ENCODE data around the gene MINDY1.

MINDY1 gene

GRCh38 chr1:151006327-151007052 is at the start of gene MINDY1:
Gene MINDY1 (minus strand): TSS chr1:151006902. CDS start chr1:151002617, 4,285 bp downstream.
- DNase-seq, result peak; percentile 75 to 80

DNA sequence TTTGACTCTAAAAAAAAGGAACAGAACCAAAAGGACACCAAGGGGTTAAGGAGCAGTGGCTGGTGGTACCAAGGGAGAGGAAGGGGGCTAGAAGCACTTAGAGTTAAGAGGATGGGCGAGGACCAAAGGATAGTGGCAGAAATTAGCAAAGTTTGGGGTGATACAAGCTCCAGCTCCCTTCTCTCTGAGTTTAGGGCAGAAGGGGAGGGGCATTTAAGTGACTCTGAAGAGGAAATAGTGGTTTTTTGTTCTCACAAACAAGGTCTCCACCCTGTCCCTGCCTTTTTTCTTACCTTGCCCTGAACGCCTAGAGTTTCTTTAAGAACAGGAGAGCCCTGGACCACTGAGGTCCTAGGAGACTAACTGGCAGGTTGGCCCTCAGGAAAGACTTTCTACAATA is 49.4 kb upstream of the MINDY1 start:
- DNase-seq, result no peak

DNA sequence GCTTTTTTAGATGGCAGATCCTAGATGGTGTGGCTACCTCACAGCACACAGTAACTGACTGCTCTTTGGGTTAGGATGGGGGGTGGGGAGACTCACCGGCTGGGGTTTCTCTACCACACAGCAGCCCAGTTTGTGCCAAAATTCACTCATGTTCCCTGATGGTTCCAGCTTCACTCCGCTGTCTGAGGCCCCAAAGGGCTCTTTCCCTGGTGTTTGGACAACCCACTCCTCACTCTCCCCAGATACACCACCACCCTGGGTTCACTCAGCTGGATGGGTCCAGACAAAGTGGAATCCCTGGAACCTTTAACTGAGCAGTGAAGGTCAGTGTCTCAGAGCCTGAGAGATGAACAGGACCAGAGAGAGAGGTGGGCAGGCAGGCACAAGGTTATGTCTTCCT is 48.9 kb upstream of the MINDY1 start:
- no peak for DNase-seq

DNA sequence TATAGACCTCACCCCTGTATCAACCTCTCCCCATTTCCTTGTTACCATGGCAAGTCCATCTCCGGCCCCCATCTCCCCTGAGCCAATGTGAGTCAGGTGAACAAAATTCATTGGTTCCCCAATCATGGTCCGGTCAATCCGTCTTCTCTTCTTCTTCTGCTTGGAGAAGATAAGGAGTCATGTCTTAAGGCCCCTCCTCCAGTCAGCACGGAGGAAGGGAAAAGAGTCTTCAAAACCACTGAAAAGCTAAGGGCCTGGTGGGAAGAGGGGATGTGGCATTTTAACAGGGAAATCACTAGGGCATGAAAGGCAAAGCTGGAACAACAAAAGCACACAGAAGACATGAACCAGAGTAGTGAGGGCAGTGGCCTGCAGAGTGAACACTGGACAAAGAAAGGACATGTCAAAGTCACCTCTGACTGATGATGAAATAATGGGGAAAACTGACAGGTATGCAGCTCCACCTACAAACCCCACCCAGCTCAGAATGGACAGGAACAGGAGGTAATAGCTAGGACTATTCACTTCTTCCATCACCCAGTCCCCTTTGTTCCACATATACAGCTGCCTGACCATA is 48.4 kb upstream of the MINDY1 start:
- DNase-seq, result no peak

DNA sequence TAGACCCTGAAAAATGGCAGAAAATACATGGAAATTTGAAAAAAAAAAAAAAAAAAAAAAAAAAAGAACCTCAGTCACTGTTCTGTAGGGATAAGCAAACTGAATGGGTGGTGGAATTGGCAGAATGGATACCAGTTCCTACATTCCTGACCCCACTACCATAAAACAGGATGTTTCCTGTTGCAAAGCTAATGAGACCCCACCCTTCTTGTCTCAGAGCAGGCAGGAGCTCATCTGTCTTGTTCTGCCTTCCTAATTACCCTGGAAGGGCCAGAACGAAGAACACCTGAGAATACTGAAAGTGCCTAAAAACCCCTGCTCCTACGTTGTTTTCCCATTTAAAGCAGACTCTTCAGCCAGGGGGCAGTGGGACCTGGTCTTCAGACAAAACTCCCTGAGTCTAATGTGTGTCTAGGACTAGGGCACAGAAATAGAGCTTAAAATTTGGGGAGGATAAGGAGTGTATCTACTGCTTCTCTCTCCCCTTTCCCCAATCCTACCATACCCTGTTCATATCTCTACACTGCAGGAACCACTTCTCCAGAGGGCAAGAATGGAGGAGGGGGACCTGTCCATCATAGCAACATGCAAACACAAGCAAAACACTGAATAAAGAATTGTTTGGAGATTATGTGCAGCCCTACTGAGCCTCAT is 44.8 kb upstream of the MINDY1 start:
- DNase-seq, result no peak

DNA sequence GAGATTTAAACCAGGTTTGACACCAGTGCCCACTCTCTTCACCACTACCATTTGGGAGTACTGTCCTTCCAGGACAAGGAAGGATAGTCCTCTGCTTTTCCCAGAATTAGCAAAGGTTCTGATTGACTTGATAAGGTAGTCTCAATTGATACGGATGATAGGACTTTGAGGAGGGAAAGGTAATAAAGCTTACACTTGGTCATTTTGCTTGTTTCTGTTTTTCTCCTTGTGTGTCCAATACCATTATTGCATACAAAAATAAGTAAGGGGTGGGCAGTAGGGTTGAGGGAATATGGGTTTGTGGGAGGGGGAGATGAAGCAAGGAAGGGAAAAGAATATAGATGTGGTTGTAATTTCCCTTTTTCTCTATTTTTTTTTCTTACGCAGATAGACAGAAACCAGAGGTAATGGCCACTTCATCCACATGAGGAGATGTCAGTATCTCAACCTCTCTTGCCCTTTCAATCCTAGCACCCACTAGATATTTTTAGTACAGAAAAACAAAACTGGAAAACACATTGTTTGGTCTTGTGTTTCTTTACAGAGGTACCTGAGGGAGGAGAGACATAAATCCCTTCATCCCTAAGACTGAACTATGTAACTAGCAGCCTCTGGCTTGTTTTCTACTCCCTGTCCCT is 43.5 kb upstream of the MINDY1 start:
- DNase-seq, result no peak

DNA sequence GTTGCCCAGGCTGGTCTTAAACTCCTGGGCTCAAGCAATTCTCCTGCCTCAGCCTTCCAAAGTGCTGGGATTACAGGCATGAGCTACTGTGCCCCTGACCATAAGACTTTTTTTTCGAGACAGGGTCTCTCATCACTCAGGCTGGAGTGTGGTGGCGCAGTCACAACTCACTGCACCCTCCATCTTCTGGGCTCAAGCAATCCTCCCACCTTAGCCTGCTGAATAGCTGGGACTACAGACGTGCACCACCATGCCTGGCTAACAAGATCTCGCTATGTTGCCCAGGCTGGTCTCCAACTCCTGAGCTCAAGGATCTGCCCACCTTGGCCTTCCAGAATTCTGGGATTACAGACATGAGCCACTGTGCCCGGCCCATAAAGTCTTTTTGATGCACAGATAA is 42.8 kb upstream of the MINDY1 start:
- no peak for DNase-seq

GRCh38 chr1:151048645-151049032 is 41.9 kb upstream of the MINDY1 start:
- no peak for DNase-seq

DNA sequence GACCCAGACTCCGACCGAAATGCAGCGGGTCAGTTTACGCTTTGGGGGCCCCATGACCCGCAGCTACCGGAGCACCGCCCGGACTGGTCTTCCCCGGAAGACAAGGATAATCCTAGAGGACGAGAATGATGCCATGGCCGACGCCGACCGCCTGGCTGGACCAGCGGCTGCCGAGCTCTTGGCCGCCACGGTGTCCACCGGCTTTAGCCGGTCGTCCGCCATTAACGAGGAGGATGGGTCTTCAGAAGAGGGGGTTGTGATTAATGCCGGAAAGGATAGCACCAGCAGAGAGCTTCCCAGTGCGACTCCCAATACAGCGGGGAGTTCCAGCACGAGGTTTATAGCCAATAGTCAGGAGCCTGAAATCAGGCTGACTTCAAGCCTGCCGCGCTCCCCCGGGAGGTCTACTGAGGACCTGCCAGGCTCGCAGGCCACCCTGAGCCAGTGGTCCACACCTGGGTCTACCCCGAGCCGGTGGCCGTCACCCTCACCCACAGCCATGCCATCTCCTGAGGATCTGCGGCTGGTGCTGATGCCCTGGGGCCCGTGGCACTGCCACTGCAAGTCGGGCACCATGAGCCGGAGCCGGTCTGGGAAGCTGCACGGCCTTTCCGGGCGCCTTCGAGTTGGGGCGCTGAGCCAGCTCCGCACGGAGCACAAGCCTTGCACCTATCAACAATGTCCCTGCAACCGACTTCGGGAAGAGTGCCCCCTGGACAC is 41.4 kb upstream of the MINDY1 start:
- peak; percentile 32 to 67 for DNase-seq

DNA sequence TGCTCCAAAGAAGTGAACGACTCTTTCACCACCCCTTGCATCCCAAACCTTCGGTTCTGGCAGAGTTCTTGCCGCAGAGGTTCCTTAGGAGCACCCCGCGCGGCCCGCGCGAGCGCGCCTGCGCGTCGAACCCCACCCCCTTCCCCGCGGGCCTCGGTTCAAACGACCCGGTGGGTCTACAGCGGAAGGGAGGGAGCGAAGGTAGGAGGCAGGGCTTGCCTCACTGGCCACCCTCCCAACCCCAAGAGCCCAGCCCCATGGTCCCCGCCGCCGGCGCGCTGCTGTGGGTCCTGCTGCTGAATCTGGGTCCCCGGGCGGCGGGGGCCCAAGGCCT is 40.9 kb upstream of the MINDY1 start, which contains the start of gene C1orf56:
Gene C1orf56 (plus strand): TSS at position 161 of the 334 bp plus-strand sequence. CDS start 97 bp downstream, at position 258.
- DNase-seq, result peak; percentile 37 to 68

GRCh38 chr1:151043163-151043562 is 36.5 kb upstream of the MINDY1 start:
- no peak for DNase-seq

DNA sequence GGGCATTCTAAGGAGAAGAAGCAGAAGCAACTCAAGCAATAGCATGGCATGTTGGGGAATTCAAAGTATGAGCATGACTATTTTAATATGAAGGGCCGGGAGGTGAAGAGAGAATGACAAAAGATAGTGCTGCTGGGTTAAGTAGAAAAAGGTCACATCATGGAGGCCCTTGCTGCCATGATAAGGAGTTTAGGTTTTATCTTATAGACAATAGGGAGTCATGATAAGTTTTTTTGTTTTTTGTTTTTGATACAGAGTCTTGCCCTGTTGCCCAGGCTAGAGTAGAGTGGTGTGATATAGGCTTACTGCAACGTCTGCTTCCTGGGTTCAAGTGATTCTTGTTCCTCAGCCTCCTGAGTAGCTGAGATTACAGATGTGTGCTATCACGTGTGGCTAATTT is 32.8 kb upstream of the MINDY1 start:
- DNase-seq, result no peak

DNA sequence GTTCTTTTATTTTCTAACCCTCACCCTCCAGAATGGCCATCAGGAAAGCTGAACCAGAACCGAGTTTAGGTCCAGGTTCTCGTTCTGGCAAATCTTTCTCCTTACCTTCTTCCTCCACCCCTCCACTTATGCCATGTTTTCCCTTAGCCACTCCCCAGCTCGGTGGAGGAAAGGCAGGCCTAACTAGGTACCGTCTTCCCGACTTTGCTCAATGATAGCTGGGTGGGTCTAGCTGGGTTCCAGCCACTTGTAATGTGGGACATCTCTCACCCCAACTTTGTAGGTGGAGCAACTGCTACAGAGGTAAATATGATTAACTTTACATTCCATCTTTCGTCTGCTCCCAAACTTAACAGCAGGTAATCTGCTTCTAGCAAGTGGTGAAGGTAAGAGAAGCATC is 30.3 kb upstream of the MINDY1 start:
- DNase-seq, result no peak

DNA sequence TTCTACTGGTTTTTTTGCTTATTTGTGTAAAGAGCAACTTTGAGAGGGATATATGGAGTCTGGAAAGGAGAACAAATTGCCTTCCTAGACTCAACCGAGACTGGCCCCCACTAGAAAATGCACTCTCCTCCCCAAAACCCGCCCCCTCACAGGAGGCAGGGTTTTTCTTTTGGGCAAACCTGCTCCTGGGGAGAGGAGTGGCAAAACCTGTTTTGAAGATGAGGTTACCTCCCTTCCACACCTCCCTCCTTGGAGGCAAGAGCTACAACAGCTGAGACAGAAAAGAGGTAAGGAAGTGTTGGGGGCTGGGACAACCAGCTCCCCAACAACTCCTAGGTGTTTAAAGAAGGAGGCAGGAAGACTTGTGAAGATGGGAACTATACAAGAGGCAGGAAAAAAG is 29.7 kb upstream of the MINDY1 start, which contains the start of gene BNIPL:
Gene BNIPL (plus strand): TSS at position 231 of the 400 bp plus-strand sequence. CDS start 140 bp downstream, at position 371.
- no peak for DNase-seq

DNA sequence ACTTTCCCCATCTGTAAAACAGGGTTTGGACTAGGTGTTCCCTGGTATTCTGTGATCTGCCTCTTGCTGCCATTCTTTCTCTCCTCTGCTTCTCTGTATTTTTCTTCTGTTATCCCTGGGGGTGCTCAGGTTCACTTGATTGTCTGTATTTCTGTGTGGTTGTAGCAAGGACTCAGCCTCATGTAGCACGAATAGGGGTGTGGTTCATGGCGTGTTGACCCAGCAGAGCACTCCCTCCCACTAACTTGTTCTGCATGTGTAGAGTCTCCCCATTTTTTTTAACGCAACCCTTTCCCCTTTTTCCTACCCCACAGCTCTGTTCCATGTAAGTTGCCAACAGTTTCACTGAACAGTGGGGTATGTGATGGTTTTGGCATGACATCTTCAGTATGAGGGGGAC is 28.5 kb upstream of the MINDY1 start:
- DNase-seq, result no peak

GRCh38 chr1:151032164-151032563 is 25.5 kb upstream of the MINDY1 start:
- DNase-seq, result no peak

DNA sequence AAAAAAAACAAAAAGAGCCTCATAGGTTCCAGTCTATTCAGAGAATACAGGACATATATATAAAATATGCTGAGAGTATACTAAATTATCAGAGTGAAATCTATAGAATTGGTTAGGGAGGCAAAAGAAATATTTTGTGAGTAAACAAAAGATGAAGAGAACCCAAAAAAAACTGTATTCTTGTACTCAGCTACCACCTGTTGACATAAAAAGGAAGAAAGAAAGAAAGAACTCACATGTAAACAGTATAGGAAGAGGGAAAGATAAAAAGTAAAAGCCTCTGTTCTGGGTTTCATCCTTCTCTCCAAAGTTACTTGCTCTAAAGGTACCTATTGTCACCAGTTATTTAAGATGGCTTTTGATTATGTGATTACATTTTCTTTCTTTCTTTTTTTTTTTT is 19.8 kb upstream of the MINDY1 start:
- DNase-seq, result no peak

- peak; percentile 4 to 47 for DNase-seq
Measured at GRCh38 chr1:151024540-151025146, 17.9 kb upstream of the MINDY1 start.

GRCh38 chr1:151013518-151013917 is 6.8 kb upstream of the MINDY1 start:
- peak; percentile 43 to 78 for DNase-seq

DNA sequence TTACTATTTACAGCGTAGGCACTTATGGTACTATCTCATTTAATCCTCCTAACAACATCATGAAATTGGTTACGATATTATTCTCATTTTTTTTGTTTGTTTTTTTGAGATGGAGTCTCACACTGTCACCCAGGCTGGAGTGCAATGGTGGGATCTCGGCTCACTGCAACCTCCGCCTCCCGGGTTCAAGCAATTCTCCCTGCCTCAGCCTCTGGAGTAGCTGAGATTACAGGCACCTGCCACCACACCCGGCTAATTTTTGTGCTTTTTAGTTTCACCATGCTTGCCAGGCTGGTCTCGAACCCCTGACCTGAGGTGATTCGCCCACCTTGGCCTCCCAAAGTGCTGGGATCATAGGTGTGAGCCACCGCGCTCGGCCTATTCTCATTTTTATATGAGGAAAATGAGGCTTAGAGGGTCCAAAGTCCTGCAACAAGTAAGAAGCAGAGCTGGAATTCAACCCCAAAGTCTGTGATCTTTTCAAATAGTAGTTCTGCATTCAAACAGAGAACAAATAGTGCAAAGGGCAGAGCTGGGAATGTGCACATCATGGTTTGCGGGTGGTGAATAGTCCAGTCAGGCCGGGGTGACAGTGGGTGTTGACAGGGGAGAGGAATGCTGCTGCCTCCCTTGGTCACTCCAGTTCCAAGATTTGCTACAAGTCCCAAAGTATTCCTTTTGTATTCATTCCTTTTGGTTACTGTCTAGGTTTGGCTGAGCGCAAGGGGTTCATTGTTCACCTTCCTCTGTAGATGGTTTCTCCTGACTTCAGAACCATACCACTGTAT is 6.2 kb upstream of the MINDY1 start:
- no peak for DNase-seq

GRCh38 chr1:151011154-151011850 is 4.6 kb upstream of the MINDY1 start:
- DNase-seq, result no peak
